Gastroesophageal sphincter (tissue), 3 donors: ENCODE measurements around the gene TBRG4.

Experiments
- EP300 ChIP-seq: sonication (generic); formaldehyde crosslinking; IDR thresholded peaks from one replicate; pipeline ENCODE4 v1.6.1; 2017; ENCODE audit warnings: antibody characterized with exemption, mild to moderate bottlenecking
- POLR2A ChIP-seq, 2 donors: fragments of 450-650 bp; IDR thresholded peaks; one replicate each; pipeline ENCODE4 v1.6.1; 2017; ENCODE audit warnings: antibody characterized with exemption in 2 of 2, mild to moderate bottlenecking in 2 of 2, moderate library complexity in 1 of 2
- POLR2AphosphoS5 ChIP-seq: sonication (generic); formaldehyde crosslinking; IDR thresholded peaks from one replicate; pipeline ENCODE4 v1.6.1; 2017; ENCODE audit warnings: antibody characterized with exemption
- TF ChIP-seq, protein P1 (sequence below), 4 experiments: fragments of 200-600 bp in 2 of 4; fragments of 450-650 bp in 2 of 4; sonication (generic) in 1 of 4; IDR thresholded peaks; one replicate each; pipeline ENCODE4 v1.5.1; 2017 to 2019; ENCODE audit warnings: antibody characterized with exemption in 4 of 4, mild to moderate bottlenecking in 2 of 4, moderate library complexity in 2 of 4

DNA sequence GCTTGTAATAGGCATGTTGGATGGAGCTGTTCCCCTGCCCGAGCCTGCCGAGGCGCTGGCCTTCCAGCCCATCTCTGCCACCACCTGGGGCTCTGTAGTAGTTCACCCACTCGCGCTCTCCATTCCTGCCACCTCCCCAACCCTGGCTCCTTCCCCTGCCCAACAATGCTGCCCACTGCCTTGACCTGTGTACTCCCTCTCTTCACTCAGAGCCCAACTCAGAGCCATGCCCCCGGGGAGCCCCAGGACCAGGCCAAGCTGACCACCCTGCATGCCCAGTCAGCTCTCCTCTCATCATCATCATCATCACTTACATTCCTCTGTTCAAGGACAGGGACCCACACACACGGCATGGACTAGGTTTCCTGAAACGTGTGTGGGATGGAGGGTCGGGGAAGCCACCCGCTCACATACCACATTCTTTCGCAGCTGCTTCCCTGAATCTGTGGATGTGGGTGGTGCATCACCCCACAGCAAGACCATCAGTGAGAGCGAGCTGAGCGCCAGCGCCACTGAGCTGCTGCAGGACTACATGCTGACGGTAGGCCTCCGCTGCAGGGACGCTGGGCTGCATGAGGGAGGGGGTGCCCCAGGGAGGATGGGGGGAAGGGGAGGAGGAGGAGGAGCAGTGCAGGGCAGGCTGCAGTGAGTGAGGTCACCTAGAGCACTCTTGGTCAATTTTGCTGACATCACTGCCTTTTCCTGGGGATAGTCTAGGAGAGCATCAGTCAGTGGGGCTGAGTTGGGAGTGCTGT, 38.3 kb downstream of the TBRG4 start:
- TF ChIP-seq, protein P1, sequence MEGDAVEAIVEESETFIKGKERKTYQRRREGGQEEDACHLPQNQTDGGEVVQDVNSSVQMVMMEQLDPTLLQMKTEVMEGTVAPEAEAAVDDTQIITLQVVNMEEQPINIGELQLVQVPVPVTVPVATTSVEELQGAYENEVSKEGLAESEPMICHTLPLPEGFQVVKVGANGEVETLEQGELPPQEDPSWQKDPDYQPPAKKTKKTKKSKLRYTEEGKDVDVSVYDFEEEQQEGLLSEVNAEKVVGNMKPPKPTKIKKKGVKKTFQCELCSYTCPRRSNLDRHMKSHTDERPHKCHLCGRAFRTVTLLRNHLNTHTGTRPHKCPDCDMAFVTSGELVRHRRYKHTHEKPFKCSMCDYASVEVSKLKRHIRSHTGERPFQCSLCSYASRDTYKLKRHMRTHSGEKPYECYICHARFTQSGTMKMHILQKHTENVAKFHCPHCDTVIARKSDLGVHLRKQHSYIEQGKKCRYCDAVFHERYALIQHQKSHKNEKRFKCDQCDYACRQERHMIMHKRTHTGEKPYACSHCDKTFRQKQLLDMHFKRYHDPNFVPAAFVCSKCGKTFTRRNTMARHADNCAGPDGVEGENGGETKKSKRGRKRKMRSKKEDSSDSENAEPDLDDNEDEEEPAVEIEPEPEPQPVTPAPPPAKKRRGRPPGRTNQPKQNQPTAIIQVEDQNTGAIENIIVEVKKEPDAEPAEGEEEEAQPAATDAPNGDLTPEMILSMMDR (IDR thresholded peaks at IDR 0.05), result no peak
- no peak for TF ChIP-seq POLR2A (IDR thresholded peaks at IDR 0.05)
- TF ChIP-seq POLR2AphosphoS5, result no peak
- TF ChIP-seq EP300, result no peak
